ENCODE data around the gene VWA3A.
"Not testable (repeated sequence)": the region's sequence is repeated elsewhere in the genome, so short reads cannot be mapped to it uniquely, and the experiment has no call there.

VWA3A gene

GRCh38 chr16:22091721-22092120 is 620 bp upstream of the VWA3A start:
- no peak for DNase-seq

GRCh38 chr16:22093331-22093730 is 990 bp downstream of the VWA3A start:
- DNase-seq = no peak

GRCh38 chr16:22093996-22094395 is 1.7 kb downstream of the VWA3A start:
- DNase-seq = no peak

GRCh38 chr16:22098405-22099255 is 6.3 kb downstream of the VWA3A start:
- peak; percentile 82 for DNase-seq

GRCh38 chr16:22099256-22099975 is 7.1 kb downstream of the VWA3A start:
- no peak for DNase-seq

- DNase-seq = no peak
Measured at GRCh38 chr16:22103441-22103840, 11.1 kb downstream of the VWA3A start.

- no peak for DNase-seq
Measured at GRCh38 chr16:22109258-22109898, 17.0 kb downstream of the VWA3A start.

- DNase-seq = not testable (repeated sequence)
Measured at GRCh38 chr16:22111629-22112028, 19.3 kb downstream of the VWA3A start.

- no peak for DNase-seq
Measured at GRCh38 chr16:22116095-22116700, 23.9 kb downstream of the VWA3A start.

- no peak for DNase-seq
Measured at GRCh38 chr16:22117609-22118008, 25.3 kb downstream of the VWA3A start.

- DNase-seq = no peak
Measured at GRCh38 chr16:22120440-22120839, 28.1 kb downstream of the VWA3A start.

- DNase-seq = no peak
Measured at GRCh38 chr16:22122239-22122638, 29.9 kb downstream of the VWA3A start.

GRCh38 chr16:22123146-22123545 is 30.8 kb downstream of the VWA3A start:
- no peak for DNase-seq

- no peak for DNase-seq
Measured at GRCh38 chr16:22123759-22124490, 31.6 kb downstream of the VWA3A start.

- no peak for DNase-seq
Measured at GRCh38 chr16:22124583-22125284, 32.4 kb downstream of the VWA3A start.

GRCh38 chr16:22126037-22126558 is 33.8 kb downstream of the VWA3A start:
- DNase-seq = no peak

GRCh38 chr16:22128537-22128936 is 36.2 kb downstream of the VWA3A start:
- DNase-seq = not testable (repeated sequence)

- DNase-seq = no peak
Measured at GRCh38 chr16:22130528-22130927, 38.2 kb downstream of the VWA3A start.

GRCh38 chr16:22132801-22133200 is 40.5 kb downstream of the VWA3A start:
- no peak for DNase-seq

GRCh38 chr16:22138482-22138881 is 46.1 kb downstream of the VWA3A start:
- DNase-seq = no peak

GRCh38 chr16:22139008-22139407 is 46.7 kb downstream of the VWA3A start:
- no peak for DNase-seq

- DNase-seq = no peak
Measured at GRCh38 chr16:22139732-22140131, 47.4 kb downstream of the VWA3A start.
